WTC11 (cell line): ENCODE measurements around the gene TBC1D4. TPM values are rescaled to one million over a fixed set of nuclear protein-coding genes. Genes with fewer than 3 reads are reported as not detected.

Experiments
- ATAC-seq: fragments of 200-7000 bp; cut with Tn5 transposase; 2 replicates; pipeline ENCODE4 v1.10.0; 2021; ENCODE audit warnings: mild to moderate bottlenecking, moderate library complexity
- CTCF ChIA-PET: fragments of 300-600 bp; sonication (Branson Sonifier 250); formaldehyde crosslinking; loops from one replicate; lab custom pipeline; 2021; ENCODE audit warnings: antibody characterized with exemption; lab: Charles Lee
- POLR2A ChIA-PET: fragments of 350-600 bp; sonication (Branson Sonifier 250); formaldehyde crosslinking; loops from one replicate; lab custom pipeline; 2021; ENCODE audit warnings: antibody characterized with exemption; lab: Charles Lee
- DNase-seq: peaks from one replicate; pipeline ENCODE4 v3.0.0; 2021; ENCODE audit warnings: low spot score
- H3K27ac Mint-ChIP-seq: 2 replicates; pipeline ENCODE4 v1.8.0; 2021; ENCODE audit warnings: mixed read lengths
- H3K27me3 Mint-ChIP-seq: 2 replicates; pipeline ENCODE4 v1.8.0; 2021; ENCODE audit warnings: low read depth, mild to moderate bottlenecking, moderate library complexity, mixed read lengths
- H3K36me3 Mint-ChIP-seq: 2 replicates; pipeline ENCODE4 v1.8.0; 2021; ENCODE audit warnings: mixed read lengths
- H3K4me1 Mint-ChIP-seq: 2 replicates; pipeline ENCODE4 v1.8.0; 2022; ENCODE audit warnings: mixed read lengths
- H3K4me3 Mint-ChIP-seq: 2 replicates; pipeline ENCODE4 v1.8.0; 2021; ENCODE audit warnings: mild to moderate bottlenecking, moderate library complexity, mixed read lengths
- H3K9me3 Mint-ChIP-seq: 2 replicates; pipeline ENCODE4 v1.8.0; 2021; ENCODE audit warnings: mixed read lengths
- CREB1 ChIP-seq: sonication (generic); formaldehyde crosslinking; IDR thresholded peaks from 2 replicates; pipeline ENCODE4 v1.8.0; 2023; ENCODE audit warnings: mild to moderate bottlenecking, missing genetic modification reagents
- CREM ChIP-seq: sonication (generic); formaldehyde crosslinking; IDR thresholded peaks from 2 replicates; pipeline ENCODE4 v1.8.1; 2022; ENCODE audit warnings: mild to moderate bottlenecking, missing genetic modification reagents, moderate library complexity
- EMX1 ChIP-seq: fragments of 250-450 bp; sonication (Bioruptor Pico); IDR thresholded peaks from 2 replicates; pipeline ENCODE4 v1.8.0; 2021; ENCODE audit warnings: mild to moderate bottlenecking
- GTF2I ChIP-seq: fragments of 250-450 bp; sonication (Bioruptor Pico); conservative IDR thresholded peaks from 2 replicates; pipeline ENCODE4 v1.4.0; 2021; ENCODE audit warnings: mild to moderate bottlenecking
- JUN ChIP-seq: sonication (generic); formaldehyde crosslinking; IDR thresholded peaks from 2 replicates; pipeline ENCODE4 v1.8.0; 2023; ENCODE audit warnings: mild to moderate bottlenecking, missing genetic modification reagents
- KAT7 ChIP-seq: sonication (generic); formaldehyde crosslinking; IDR thresholded peaks from 2 replicates; pipeline ENCODE4 v1.8.1; 2023; ENCODE audit warnings: missing genetic modification reagents, mild to moderate bottlenecking, borderline replicate concordance
- MYBL2 ChIP-seq: sonication (generic); formaldehyde crosslinking; IDR thresholded peaks from 2 replicates; pipeline ENCODE4 v1.8.1; 2023; ENCODE audit warnings: mild to moderate bottlenecking, moderate library complexity, missing genetic modification reagents
- NFATC4 ChIP-seq: fragments of 250-450 bp; sonication (Bioruptor Pico); IDR thresholded peaks from 2 replicates; pipeline ENCODE4 v1.9.0; 2021; ENCODE audit warnings: mild to moderate bottlenecking
- NFE2L1 ChIP-seq: sonication (generic); formaldehyde crosslinking; IDR thresholded peaks from 2 replicates; pipeline ENCODE4 v1.8.1; 2023; ENCODE audit warnings: missing genetic modification reagents
- NFYB ChIP-seq: sonication (generic); formaldehyde crosslinking; conservative IDR thresholded peaks from 2 replicates; pipeline ENCODE4 v1.8.0; 2022; ENCODE audit warnings: low read depth, missing genetic modification reagents
- NR2C2 ChIP-seq: sonication (generic); formaldehyde crosslinking; IDR thresholded peaks from 2 replicates; pipeline ENCODE4 v1.8.0; 2022; ENCODE audit warnings: mild to moderate bottlenecking, missing genetic modification reagents
- OVOL2 ChIP-seq: fragments of 250-450 bp; sonication (Bioruptor Pico); IDR thresholded peaks from 2 replicates; pipeline ENCODE4 v1.9.0; 2021; ENCODE audit warnings: mild to moderate bottlenecking, borderline replicate concordance
- PRRX2 ChIP-seq: fragments of 250-450 bp; sonication (Bioruptor Pico); IDR thresholded peaks from 2 replicates; pipeline ENCODE4 v1.8.0; 2021; ENCODE audit warnings: mild to moderate bottlenecking
- RELA ChIP-seq: sonication (generic); formaldehyde crosslinking; IDR thresholded peaks from 2 replicates; pipeline ENCODE4 v1.8.1; 2022; ENCODE audit warnings: missing genetic modification reagents, mild to moderate bottlenecking, borderline replicate concordance
- SMAD4 ChIP-seq: sonication (generic); formaldehyde crosslinking; IDR thresholded peaks from 2 replicates; pipeline ENCODE4 v1.8.0; 2022; ENCODE audit warnings: mild to moderate bottlenecking, missing genetic modification reagents
- SOX15 ChIP-seq: fragments of 250-450 bp; sonication (Bioruptor Pico); IDR thresholded peaks from 2 replicates; pipeline ENCODE4 v1.9.0; 2021; ENCODE audit warnings: mild to moderate bottlenecking
- TP53 ChIP-seq: sonication (generic); formaldehyde crosslinking; IDR thresholded peaks from 2 replicates; pipeline ENCODE4 v1.8.1; 2023; ENCODE audit warnings: mild to moderate bottlenecking, missing genetic modification reagents
- ZBTB21 ChIP-seq: sonication (generic); formaldehyde crosslinking; IDR thresholded peaks from 2 replicates; pipeline ENCODE4 v1.8.1; 2023; ENCODE audit warnings: mild to moderate bottlenecking, missing genetic modification reagents, borderline replicate concordance
- ZNF219 ChIP-seq: sonication (generic); formaldehyde crosslinking; IDR thresholded peaks from 2 replicates; pipeline ENCODE4 v1.8.0; 2023; ENCODE audit warnings: missing genetic modification reagents, mild to moderate bottlenecking, borderline replicate concordance
- ZNF232 ChIP-seq: sonication (generic); formaldehyde crosslinking; IDR thresholded peaks from 2 replicates; pipeline ENCODE4 v1.8.0; 2022; ENCODE audit warnings: mild to moderate bottlenecking, missing genetic modification reagents
- ZNF263 ChIP-seq: sonication (generic); formaldehyde crosslinking; IDR thresholded peaks from 2 replicates; pipeline ENCODE4 v1.8.1; 2022; ENCODE audit warnings: low read depth, mild to moderate bottlenecking, moderate library complexity, missing genetic modification reagents
- ZNF423 ChIP-seq: fragments of 250-450 bp; sonication (Bioruptor Pico); IDR thresholded peaks from 2 replicates; pipeline ENCODE4 v2.1.2; 2022; ENCODE audit warnings: mild to moderate bottlenecking, moderate library complexity
- total RNA-seq: library from RNA; stranded (reverse); gene quantifications from 3 replicates; pipeline ENCODE4 v1.2.3, GENCODE V29; 2021
- TF ChIP-seq, protein P1 (sequence below): sonication (generic); formaldehyde crosslinking; IDR thresholded peaks from 2 replicates; pipeline ENCODE4 v1.8.0; 2022; ENCODE audit warnings: mild to moderate bottlenecking, missing genetic modification reagents
- TF ChIP-seq, protein P2 (sequence below): sonication (generic); formaldehyde crosslinking; IDR thresholded peaks from 2 replicates; pipeline ENCODE4 v1.8.1; 2023; ENCODE audit warnings: mild to moderate bottlenecking, missing genetic modification reagents, moderate library complexity
- TF ChIP-seq, protein P3 (sequence below): fragments of 250-450 bp; sonication (Bioruptor Pico); IDR thresholded peaks from 2 replicates; pipeline ENCODE4 v1.9.0; 2021; ENCODE audit warnings: mild to moderate bottlenecking
- TF ChIP-seq, protein P4 (sequence below): sonication (generic); formaldehyde crosslinking; IDR thresholded peaks from 2 replicates; pipeline ENCODE4 v1.8.1; 2023; ENCODE audit warnings: mild to moderate bottlenecking, missing genetic modification reagents
- TF ChIP-seq, protein P5 (sequence below): fragments of 250-450 bp; sonication (Bioruptor Pico); IDR thresholded peaks from 2 replicates; pipeline ENCODE4 v1.9.0; 2021; ENCODE audit warnings: moderate library complexity, mild to moderate bottlenecking, inconsistent platforms, borderline replicate concordance

TBC1D4 gene
- total RNA-seq, 1 experiment from 2014 or later = 37.1 TPM

DNA sequence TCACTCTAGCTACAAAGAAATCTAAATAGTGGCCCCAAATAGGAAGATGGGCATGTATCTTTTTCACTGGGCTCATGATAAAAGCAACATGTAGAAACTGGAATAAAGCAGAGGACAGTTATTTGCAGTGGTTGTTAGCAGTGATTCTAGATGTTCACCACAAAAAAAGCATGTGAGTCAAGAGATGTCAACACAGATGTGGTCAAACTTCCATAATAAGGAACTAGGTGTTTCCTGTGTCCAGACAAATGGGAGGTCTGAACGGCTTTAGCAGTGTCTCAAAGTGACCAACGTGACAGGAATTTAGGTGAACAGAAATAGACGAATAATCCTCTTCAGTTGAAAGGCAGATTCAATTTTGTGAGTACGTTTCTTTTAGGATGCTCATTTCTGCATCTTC, 162.7 kb downstream of the TBC1D4 start:
- H3K27ac Mint-ChIP-seq = no peak overlapping the region
- no peaks in the 10 kb centered on the region for H3K4me1 Mint-ChIP-seq
- no peak for DNase-seq
- H3K4me3 Mint-ChIP-seq = no peak overlapping the region
- ChIA-PET POLR2A (no interaction called here), CTCF (no interaction called here)
- TF ChIP-seq NR2C2 (CRISPR knock-in tag) (no peak), NFATC4 (CRISPR knock-in tag) (no peak), NFE2L1 (CRISPR knock-in tag) (no peak), ZBTB21 (CRISPR knock-in tag) (no peak), ZNF232 (CRISPR knock-in tag) (no peak), TP53 (no peak), CREB1 (CRISPR knock-in tag) (no peak), EMX1 (no peak), ZNF219 (CRISPR knock-in tag) (no peak), JUN (CRISPR knock-in tag) (no peak), SMAD4 (no peak), OVOL2 (CRISPR knock-in tag) (no peak), NFYB (CRISPR knock-in tag) (no peak), CREM (no peak), RELA (CRISPR knock-in tag) (no peak), PRRX2 (CRISPR knock-in tag) (no peak), ZNF423 (CRISPR knock-in tag) (no peak), GTF2I (CRISPR knock-in tag) (no peak), ZNF263 (CRISPR knock-in tag) (no peak)
- TF ChIP-seq, protein P1, sequence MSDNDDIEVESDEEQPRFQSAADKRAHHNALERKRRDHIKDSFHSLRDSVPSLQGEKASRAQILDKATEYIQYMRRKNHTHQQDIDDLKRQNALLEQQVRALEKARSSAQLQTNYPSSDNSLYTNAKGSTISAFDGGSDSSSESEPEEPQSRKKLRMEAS (CRISPR knock-in tag) = no peak
- H3K9me3 Mint-ChIP-seq = no peaks in the 10 kb centered on the region
- H3K27me3 Mint-ChIP-seq = no peaks in the 10 kb centered on the region
- no peak for ATAC-seq
- H3K36me3 Mint-ChIP-seq = peaks cover 8% of the 10 kb centered on the region

DNA sequence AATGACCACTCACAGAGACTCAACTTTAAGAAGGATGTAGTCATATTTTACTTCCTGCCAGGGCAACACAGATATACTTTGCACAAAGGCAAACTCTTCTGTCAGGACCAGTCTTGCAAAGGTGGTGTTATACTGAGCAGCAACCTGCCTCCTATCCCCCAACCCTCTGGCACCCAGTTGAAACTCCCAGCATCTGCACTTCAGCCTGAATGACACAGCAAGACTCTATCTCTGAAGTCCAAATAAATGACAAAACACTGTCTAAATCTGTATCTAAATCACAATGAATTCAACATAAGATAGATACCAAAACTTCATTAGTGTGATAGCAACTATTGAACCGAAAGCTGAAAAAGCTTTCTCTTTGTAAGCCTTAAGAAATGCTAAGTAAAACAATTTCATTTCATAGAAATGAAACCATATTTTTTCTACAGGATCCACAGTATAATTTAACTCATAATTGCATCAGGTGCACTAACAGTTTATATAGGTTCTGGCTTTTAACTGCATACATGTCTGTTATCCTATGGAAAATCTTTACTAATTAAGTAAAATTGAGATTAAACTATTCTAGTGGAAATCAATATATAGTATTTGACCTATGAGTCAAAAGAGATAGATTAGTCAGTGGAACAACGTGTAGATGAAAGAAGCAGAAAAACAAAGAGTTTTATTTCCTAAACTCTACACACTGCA, 163.7 kb downstream of the TBC1D4 start:
- H3K27me3 Mint-ChIP-seq = no peaks in the 10 kb centered on the region
- peaks cover 4% of the 10 kb centered on the region for H3K36me3 Mint-ChIP-seq
- CTCF ChIA-PET = no interaction called here
- 0 out of 2 replicates have a peak, but pooled peaks have one; percentile 18 for ATAC-seq
- H3K4me1 Mint-ChIP-seq = no peaks in the 10 kb centered on the region
- peak overlapping the region; percentile 10; the same call in 1 of the 2 replicates for H3K27ac Mint-ChIP-seq
- TF ChIP-seq, protein P2, sequence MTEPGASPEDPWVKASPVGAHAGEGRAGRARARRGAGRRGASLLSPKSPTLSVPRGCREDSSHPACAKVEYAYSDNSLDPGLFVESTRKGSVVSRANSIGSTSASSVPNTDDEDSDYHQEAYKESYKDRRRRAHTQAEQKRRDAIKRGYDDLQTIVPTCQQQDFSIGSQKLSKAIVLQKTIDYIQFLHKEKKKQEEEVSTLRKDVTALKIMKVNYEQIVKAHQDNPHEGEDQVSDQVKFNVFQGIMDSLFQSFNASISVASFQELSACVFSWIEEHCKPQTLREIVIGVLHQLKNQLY (CRISPR knock-in tag) = no peak
- TF ChIP-seq, protein P3, sequence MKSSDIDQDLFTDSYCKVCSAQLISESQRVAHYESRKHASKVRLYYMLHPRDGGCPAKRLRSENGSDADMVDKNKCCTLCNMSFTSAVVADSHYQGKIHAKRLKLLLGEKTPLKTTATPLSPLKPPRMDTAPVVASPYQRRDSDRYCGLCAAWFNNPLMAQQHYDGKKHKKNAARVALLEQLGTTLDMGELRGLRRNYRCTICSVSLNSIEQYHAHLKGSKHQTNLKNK (CRISPR knock-in tag) = no peak
- no peak for TF ChIP-seq RELA (CRISPR knock-in tag)
- no peak for TF ChIP-seq MYBL2 (CRISPR knock-in tag)
- TF ChIP-seq SOX15 (CRISPR knock-in tag) = no peak
- TF ChIP-seq, protein P4, sequence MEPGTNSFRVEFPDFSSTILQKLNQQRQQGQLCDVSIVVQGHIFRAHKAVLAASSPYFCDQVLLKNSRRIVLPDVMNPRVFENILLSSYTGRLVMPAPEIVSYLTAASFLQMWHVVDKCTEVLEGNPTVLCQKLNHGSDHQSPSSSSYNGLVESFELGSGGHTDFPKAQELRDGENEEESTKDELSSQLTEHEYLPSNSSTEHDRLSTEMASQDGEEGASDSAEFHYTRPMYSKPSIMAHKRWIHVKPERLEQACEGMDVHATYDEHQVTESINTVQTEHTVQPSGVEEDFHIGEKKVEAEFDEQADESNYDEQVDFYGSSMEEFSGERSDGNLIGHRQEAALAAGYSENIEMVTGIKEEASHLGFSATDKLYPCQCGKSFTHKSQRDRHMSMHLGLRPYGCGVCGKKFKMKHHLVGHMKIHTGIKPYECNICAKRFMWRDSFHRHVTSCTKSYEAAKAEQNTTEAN = no peak
- TF ChIP-seq, protein P5, sequence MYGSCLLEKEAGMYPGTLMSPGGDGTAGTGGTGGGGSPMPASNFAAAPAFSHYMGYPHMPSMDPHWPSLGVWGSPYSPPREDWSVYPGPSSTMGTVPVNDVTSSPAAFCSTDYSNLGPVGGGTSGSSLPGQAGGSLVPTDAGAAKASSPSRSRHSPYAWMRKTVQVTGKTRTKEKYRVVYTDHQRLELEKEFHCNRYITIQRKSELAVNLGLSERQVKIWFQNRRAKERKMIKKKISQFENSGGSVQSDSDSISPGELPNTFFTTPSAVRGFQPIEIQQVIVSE (CRISPR knock-in tag) = no peak
- TF ChIP-seq KAT7 (CRISPR knock-in tag) = no peak
- TF ChIP-seq, all 79 proteins: peak for 0
- DNase-seq = no peak
- Mint-ChIP-seq H3K4me3 (no peak overlapping the region), H3K9me3 (no peaks in the 10 kb centered on the region)
- POLR2A ChIA-PET = no interaction called here
